Keratinocyte (primary cell): ENCODE data around the gene CCND2. TPM values are rescaled to one million over a fixed set of nuclear protein-coding genes. Genes with fewer than 3 reads are reported as not detected.

Experiments
- DNase-seq: peaks from one replicate; pipeline ENCODE4 v3.0.0-alpha.2; 2011; ENCODE audit warnings: low read depth, missing footprints, low spot score
- FAIRE-seq: peaks from 2 replicates; lab custom pipeline; 2011; peaks lifted over from hg19 to GRCh38; lab: Jason Lieb, UNC
- H2AFZ ChIP-seq: 2 replicates; pipeline ENCODE4 v1.6.0; 2012; ENCODE audit warnings: low read length, control low read depth, inconsistent platforms; ENCODE audit not compliant: control insufficient read depth
- H3K27ac ChIP-seq: 2 replicates; pipeline ENCODE4 v1.5.1; 2011; ENCODE audit warnings: low read length; ENCODE audit not compliant: control insufficient read depth, insufficient read depth
- H3K27me3 ChIP-seq: 3 replicates; pipeline ENCODE4 v1.6.0; 2011; ENCODE audit warnings: low read length; ENCODE audit not compliant: control insufficient read depth, insufficient read depth; ENCODE audit errors: extremely low read depth
- H3K36me3 ChIP-seq, 2 experiments: 2 replicates in 1 of 2; 3 replicates in 1 of 2; pipeline ENCODE4 v1.5.1; 2011; ENCODE audit warnings: low read length in 2 of 2, mild to moderate bottlenecking in 1 of 2; ENCODE audit not compliant: control insufficient read depth in 2 of 2, insufficient read depth in 2 of 2; ENCODE audit errors: extremely low read depth in 1 of 2
- H3K4me1 ChIP-seq: 3 replicates; pipeline ENCODE4 v1.5.1; 2011; ENCODE audit warnings: low read length; ENCODE audit not compliant: control insufficient read depth, insufficient read depth; ENCODE audit errors: extremely low read depth
- H3K4me2 ChIP-seq: 3 replicates; pipeline ENCODE4 v1.6.0; 2011; ENCODE audit warnings: low read depth, low read length; ENCODE audit not compliant: control insufficient read depth, insufficient read depth; ENCODE audit errors: extremely low read depth
- H3K4me3 ChIP-seq, 3 experiments: fragments of 200-600 bp in 1 of 3; sonication (generic) in 1 of 3; 2 replicates in 2 of 3; 3 replicates in 1 of 3; pipeline ENCODE4 v1.5.1; 2011 to 2016; ENCODE audit warnings: low read length in 3 of 3, mild to moderate bottlenecking in 3 of 3, control low read depth in 2 of 3, inconsistent platforms in 1 of 3, low read depth in 1 of 3, mixed read lengths in 1 of 3, mixed run types in 1 of 3, moderate library complexity in 1 of 3; ENCODE audit not compliant: control insufficient read depth in 2 of 3, insufficient read depth in 2 of 3; ENCODE audit errors: extremely low read depth in 1 of 3
- H3K79me2 ChIP-seq: 2 replicates; pipeline ENCODE4 v1.6.0; 2012; ENCODE audit warnings: low read length; ENCODE audit not compliant: control insufficient read depth, insufficient read depth
- H3K9ac ChIP-seq: 3 replicates; pipeline ENCODE4 v1.6.0; 2011; ENCODE audit warnings: low read length; ENCODE audit not compliant: control insufficient read depth, insufficient read depth; ENCODE audit errors: extremely low read depth
- H3K9me1 ChIP-seq: 3 replicates; pipeline ENCODE4 v1.6.0; 2011; ENCODE audit warnings: low read length; ENCODE audit not compliant: control insufficient read depth, insufficient read depth; ENCODE audit errors: extremely low read depth
- H3K9me3 ChIP-seq: 2 replicates; pipeline ENCODE4 v1.5.1; 2012; ENCODE audit warnings: low read depth, low read length; ENCODE audit not compliant: control insufficient read depth
- H4K20me1 ChIP-seq: 3 replicates; pipeline ENCODE4 v1.6.0; 2011; ENCODE audit warnings: low read length; ENCODE audit not compliant: control insufficient read depth, insufficient read depth; ENCODE audit errors: extremely low read depth
- CTCF ChIP-seq, 3 experiments: IDR thresholded peaks in 1 of 3; conservative IDR thresholded peaks in 1 of 3; optimal IDR thresholded peaks in 1 of 3; 2 replicates in 2 of 3; 3 replicates in 1 of 3; pipeline versions ENCODE3 to v1.5.1; 2011; ENCODE audit warnings: low read length in 3 of 3, mild to moderate bottlenecking in 3 of 3, moderate library complexity in 2 of 3, control low read depth in 1 of 3, inconsistent platforms in 1 of 3; ENCODE audit not compliant: insufficient read depth in 2 of 3; ENCODE audit errors: extremely low read depth in 1 of 3
- EZH2 ChIP-seq: IDR thresholded peaks from one replicate; pipeline ENCODE4 v1.6.1; 2012; ENCODE audit warnings: inconsistent platforms, mild to moderate bottlenecking, low read length, moderate library complexity
- dilution Hi-C: fragments of 300-500 bp; cut with MboI; formaldehyde crosslinking; loops from one replicate; pipeline ENCODE4 v1.7.0; 2020; ENCODE audit warnings: low sequenced_read_pairs; ENCODE audit not compliant: extremely low pct_ligation_motif_present
- polyA plus RNA-seq, 5 experiments: library from polyadenylated mRNA; depleted of rRNA in 3 of 5; stranded (reverse) in 3 of 5; stranded (forward) in 1 of 5; unstranded in 1 of 5; fragments of >200 nt; gene quantifications; 1 replicate in 1 of 5; 2 replicates in 3 of 5; 3 replicates in 1 of 5; pipeline versions ENCODE4 v1.2.1 to v1.2.3, GENCODE V29; 2011 to 2012; ENCODE audit warnings: missing spikeins in 2 of 5, low read depth in 1 of 5, low replicate concordance in 1 of 5

CCND2 gene
- polyA plus RNA-seq, 1 donor (not counting 4 experiments of a cell fraction or from before 2014, with no cell fraction given), result 324 TPM

DNA sequence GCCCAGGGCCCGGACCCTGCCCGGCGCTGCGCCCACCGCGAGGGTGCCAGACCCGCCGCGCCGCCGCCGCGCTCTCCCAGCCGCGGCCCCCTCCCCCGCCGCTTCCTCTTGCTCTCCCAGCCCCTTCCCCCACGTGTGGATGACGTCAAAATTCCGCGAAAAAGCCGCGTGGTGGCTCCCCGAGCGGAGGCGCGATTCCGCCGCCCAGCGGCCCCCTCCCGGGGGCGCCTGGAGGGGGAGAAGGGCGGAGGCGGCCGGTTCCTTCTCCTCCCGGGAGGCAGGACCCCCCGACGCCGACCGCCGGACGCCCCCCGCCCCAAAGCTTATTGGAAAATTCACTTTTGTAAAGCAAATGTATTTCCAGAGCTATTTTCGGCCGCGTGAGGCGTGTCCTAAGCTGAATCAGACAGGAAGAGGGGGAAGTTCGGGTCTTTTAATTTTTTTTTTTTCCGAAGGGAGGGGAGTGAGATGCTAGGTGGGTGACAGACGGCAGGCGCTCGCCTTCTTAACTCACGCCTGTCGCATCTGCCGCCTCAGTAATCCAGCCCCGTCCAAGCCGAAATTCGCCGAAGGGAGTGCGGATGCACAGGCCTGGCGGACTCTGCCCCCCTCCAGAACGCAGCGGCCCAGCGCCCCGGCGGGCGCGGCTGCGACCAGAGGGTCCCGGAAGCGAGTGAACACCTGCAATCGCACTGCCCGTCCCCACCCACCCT lies 4.1 kb upstream of the CCND2 start:
- DNase-seq (no peak), FAIRE-seq (no peak)
- TF ChIP-seq CTCF (optimal IDR thresholded peaks at IDR 0.05 in 1 of 3, IDR thresholded peaks at IDR 0.05 in 1 of 3, conservative IDR thresholded peaks at IDR 0.05 in 1 of 3; ENCODE audit: extremely low read depth in 1 of 3, insufficient read depth in 2 of 3, low read length in 3 of 3) (peak in 2 of 3 experiments; percentile 14 to 31), EZH2 (no peak)
- Histone ChIP-seq H3K4me1 (peaks cover 30% of the 10 kb centered on the region), H3K27ac (peak overlapping the region; percentile 40), H3K79me2 (peaks cover 9% of the 10 kb centered on the region), H3K4me2 (peak overlapping the region; percentile 97), H3K36me3 (no peaks in the 10 kb centered on the region), H3K27me3 (peaks cover 26% of the 10 kb centered on the region), H3K9me3 (no peaks in the 10 kb centered on the region), H2AFZ (peak overlapping the region; percentile 30), H3K9ac (peak overlapping the region; percentile 77), H3K4me3 (peak overlapping the region; percentile 42 to 66 (median 64)), H4K20me1 (no peaks in the 10 kb centered on the region), H3K9me1 (no peaks in the 10 kb centered on the region)
- dilution Hi-C loops, result no loop called here

- no peaks in the 10 kb centered on the region for H4K20me1 ChIP-seq
- H3K36me3 ChIP-seq, result no peaks in the 10 kb centered on the region
- no peak for FAIRE-seq
- TF ChIP-seq CTCF (optimal IDR thresholded peaks at IDR 0.05 in 1 of 3, IDR thresholded peaks at IDR 0.05 in 1 of 3, conservative IDR thresholded peaks at IDR 0.05 in 1 of 3; ENCODE audit: extremely low read depth in 1 of 3, insufficient read depth in 2 of 3, low read length in 3 of 3) (no peak), EZH2 (no peak)
- peak overlapping the region; percentile 93 for H3K27ac ChIP-seq
- peak overlapping the region; percentile 42 to 94 (median 68) for H3K4me3 ChIP-seq
- H3K9ac ChIP-seq, result peak overlapping the region; percentile 98
- H3K9me1 ChIP-seq, result no peaks in the 10 kb centered on the region
- H3K9me3 ChIP-seq, result no peaks in the 10 kb centered on the region
- DNase-seq, result no peak
- dilution Hi-C loops, result no loop called here
- H3K79me2 ChIP-seq, result peaks cover 17% of the 10 kb centered on the region
- H3K4me2 ChIP-seq, result peak overlapping the region; percentile 97
- peaks cover 30% of the 10 kb centered on the region for H3K4me1 ChIP-seq
- peaks cover 26% of the 10 kb centered on the region for H3K27me3 ChIP-seq
- H2AFZ ChIP-seq, result peak overlapping the region; percentile 68
These were observed 3.3 kb upstream of the CCND2 start for GRCh38 chr12:4270016-4270830.
